ENCODE results near the gene NXF3.

Gene NXF3

DNA sequence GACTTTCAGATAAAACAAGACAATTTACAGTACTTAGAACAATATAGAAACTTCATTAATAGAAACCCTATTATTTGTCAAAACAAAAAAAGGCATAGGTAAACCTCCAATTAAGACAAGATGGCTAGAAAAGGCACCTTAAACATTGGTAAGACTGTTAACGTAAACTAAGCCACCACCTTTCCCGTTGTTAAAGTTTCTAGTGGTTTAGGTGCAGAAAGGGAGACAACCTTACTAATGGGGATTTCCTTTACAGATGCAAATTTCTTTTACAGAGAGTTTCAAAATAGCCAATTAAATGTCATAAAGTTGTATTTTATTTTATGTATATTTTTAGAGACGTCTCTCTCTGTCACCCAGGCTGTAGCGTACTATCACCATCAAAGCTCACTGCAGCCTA lies 7.5 kb upstream of the NXF3 start:
- H3K36me3 ChIP-seq (replicated peaks; ENCODE audit: insufficient read depth, low read length), result no peaks in the 10 kb centered on the region
- TF ChIP-seq EZH2 (optimal IDR thresholded peaks at IDR 0.05; ENCODE audit: low read depth, low read length) (no peak), EZH2phosphoT487 (IDR thresholded peaks at IDR 0.05; ENCODE audit: low read length) (no peak)
- TF ChIP-seq, protein P1, sequence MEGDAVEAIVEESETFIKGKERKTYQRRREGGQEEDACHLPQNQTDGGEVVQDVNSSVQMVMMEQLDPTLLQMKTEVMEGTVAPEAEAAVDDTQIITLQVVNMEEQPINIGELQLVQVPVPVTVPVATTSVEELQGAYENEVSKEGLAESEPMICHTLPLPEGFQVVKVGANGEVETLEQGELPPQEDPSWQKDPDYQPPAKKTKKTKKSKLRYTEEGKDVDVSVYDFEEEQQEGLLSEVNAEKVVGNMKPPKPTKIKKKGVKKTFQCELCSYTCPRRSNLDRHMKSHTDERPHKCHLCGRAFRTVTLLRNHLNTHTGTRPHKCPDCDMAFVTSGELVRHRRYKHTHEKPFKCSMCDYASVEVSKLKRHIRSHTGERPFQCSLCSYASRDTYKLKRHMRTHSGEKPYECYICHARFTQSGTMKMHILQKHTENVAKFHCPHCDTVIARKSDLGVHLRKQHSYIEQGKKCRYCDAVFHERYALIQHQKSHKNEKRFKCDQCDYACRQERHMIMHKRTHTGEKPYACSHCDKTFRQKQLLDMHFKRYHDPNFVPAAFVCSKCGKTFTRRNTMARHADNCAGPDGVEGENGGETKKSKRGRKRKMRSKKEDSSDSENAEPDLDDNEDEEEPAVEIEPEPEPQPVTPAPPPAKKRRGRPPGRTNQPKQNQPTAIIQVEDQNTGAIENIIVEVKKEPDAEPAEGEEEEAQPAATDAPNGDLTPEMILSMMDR (IDR thresholded peaks at IDR 0.05; ENCODE audit: low read length), result no peak
- H3K27ac ChIP-seq (ENCODE audit: low read length), result no peak overlapping the region

DNA sequence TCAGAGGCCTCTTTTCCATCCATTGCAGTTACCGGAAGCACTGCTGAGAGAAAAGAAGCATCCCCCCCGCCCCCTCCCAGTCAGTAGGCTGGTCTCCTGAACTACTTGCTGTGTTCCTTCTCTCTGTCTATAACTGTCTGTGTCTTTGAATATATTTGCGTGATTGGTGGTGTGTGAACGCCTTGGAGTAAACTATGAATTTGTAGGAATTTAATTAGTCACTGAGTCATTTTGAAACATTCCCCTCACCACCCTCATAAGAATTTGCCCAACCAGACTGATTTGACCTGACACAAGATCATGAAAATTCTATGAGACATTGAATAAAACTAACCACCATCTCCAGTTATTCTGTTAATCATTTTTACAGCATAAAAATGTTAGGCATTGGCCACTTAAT lies 6.7 kb upstream of the NXF3 start:
- no peak overlapping the region for H2AFZ ChIP-seq (ENCODE audit: low read length)
- H3K4me2 ChIP-seq (ENCODE audit: low read depth, low read length), result no peak overlapping the region
- H3K9me3 ChIP-seq (replicated peaks; ENCODE audit: insufficient read depth, low read length), result no peaks in the 10 kb centered on the region
- H4K20me1 ChIP-seq (ENCODE audit: insufficient read depth, low read length), result no peaks in the 10 kb centered on the region
- no peaks in the 10 kb centered on the region for H3F3A ChIP-seq (ENCODE audit: insufficient read depth, low read length)
- H3K36me3 ChIP-seq (replicated peaks; ENCODE audit: insufficient read depth, low read length), result no peaks in the 10 kb centered on the region
- TF ChIP-seq, protein P1 (IDR thresholded peaks at IDR 0.05; ENCODE audit: low read length), result no peak
- no peak for TF ChIP-seq EZH2 (optimal IDR thresholded peaks at IDR 0.05; ENCODE audit: low read depth, low read length)
- no peak for TF ChIP-seq EZH2phosphoT487 (IDR thresholded peaks at IDR 0.05; ENCODE audit: low read length)
- no peak overlapping the region for H3K9ac ChIP-seq (ENCODE audit: low read length)
- no peak for DNase-seq
- H3K4me1 ChIP-seq (ENCODE audit: low read length), result no peaks in the 10 kb centered on the region
- no peaks in the 10 kb centered on the region for H3K79me2 ChIP-seq (ENCODE audit: low read length)
- H3K9me2 ChIP-seq (replicated peaks; ENCODE audit: insufficient read depth, low read length), result no peaks in the 10 kb centered on the region
- no peak overlapping the region for H3K27ac ChIP-seq (ENCODE audit: low read length)
- H3K27me3 ChIP-seq (replicated peaks; ENCODE audit: insufficient read depth, low read length), result no peaks in the 10 kb centered on the region
- no peak overlapping the region for H3K4me3 ChIP-seq (ENCODE audit: low read length)

More for the DNA sequence above, 7.5 kb upstream of the NXF3 start:
- Histone ChIP-seq H3K4me1 (ENCODE audit: low read length) (no peaks in the 10 kb centered on the region), H3F3A (ENCODE audit: insufficient read depth, low read length) (no peaks in the 10 kb centered on the region), H3K4me3 (ENCODE audit: low read length) (no peak overlapping the region), H3K4me2 (ENCODE audit: low read depth, low read length) (no peak overlapping the region), H3K9me3 (replicated peaks; ENCODE audit: insufficient read depth, low read length) (no peaks in the 10 kb centered on the region), H3K79me2 (ENCODE audit: low read length) (no peaks in the 10 kb centered on the region), H2AFZ (ENCODE audit: low read length) (no peak overlapping the region), H3K27me3 (replicated peaks; ENCODE audit: insufficient read depth, low read length) (no peaks in the 10 kb centered on the region), H3K9me2 (replicated peaks; ENCODE audit: insufficient read depth, low read length) (no peaks in the 10 kb centered on the region), H3K9ac (ENCODE audit: low read length) (no peak overlapping the region), H4K20me1 (ENCODE audit: insufficient read depth, low read length) (no peaks in the 10 kb centered on the region)
- DNase-seq, result no peak

DNA sequence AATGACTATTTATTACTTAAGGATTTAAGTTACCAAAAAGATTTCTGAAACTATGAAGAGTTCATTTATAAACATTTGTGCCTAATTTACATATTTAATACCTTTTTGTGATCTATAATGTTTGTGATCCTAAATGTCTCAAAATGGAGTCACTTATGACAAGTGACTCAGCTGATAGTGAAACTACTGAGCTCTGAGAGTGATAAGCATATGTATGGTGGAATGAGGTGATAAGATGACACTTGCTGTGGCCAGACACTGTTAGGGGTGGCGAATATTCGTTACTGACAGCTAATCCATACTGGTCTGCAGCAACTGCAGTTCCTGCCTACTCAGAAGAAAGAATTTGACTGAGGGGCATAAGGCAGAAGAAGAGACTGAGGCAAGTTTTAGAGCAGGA lies 5.5 kb upstream of the NXF3 start:
- H3K27ac ChIP-seq (ENCODE audit: low read length), result no peak overlapping the region
- no peaks in the 10 kb centered on the region for H3K9me2 ChIP-seq (replicated peaks; ENCODE audit: insufficient read depth, low read length)
- H3K4me2 ChIP-seq (ENCODE audit: low read depth, low read length), result no peak overlapping the region
- no peaks in the 10 kb centered on the region for H3K36me3 ChIP-seq (replicated peaks; ENCODE audit: insufficient read depth, low read length)
- no peak overlapping the region for H2AFZ ChIP-seq (ENCODE audit: low read length)
- no peaks in the 10 kb centered on the region for H4K20me1 ChIP-seq (ENCODE audit: insufficient read depth, low read length)
- H3K9me3 ChIP-seq (replicated peaks; ENCODE audit: insufficient read depth, low read length), result no peaks in the 10 kb centered on the region
- no peaks in the 10 kb centered on the region for H3F3A ChIP-seq (ENCODE audit: insufficient read depth, low read length)
- H3K4me1 ChIP-seq (ENCODE audit: low read length), result no peaks in the 10 kb centered on the region
- no peak for DNase-seq
- no peak for TF ChIP-seq EZH2phosphoT487 (IDR thresholded peaks at IDR 0.05; ENCODE audit: low read length)
- TF ChIP-seq, protein P1 (IDR thresholded peaks at IDR 0.05; ENCODE audit: low read length), result no peak
- no peak for TF ChIP-seq EZH2 (optimal IDR thresholded peaks at IDR 0.05; ENCODE audit: low read depth, low read length)
- H3K9ac ChIP-seq (ENCODE audit: low read length), result no peak overlapping the region
- H3K27me3 ChIP-seq (replicated peaks; ENCODE audit: insufficient read depth, low read length), result no peaks in the 10 kb centered on the region
- no peaks in the 10 kb centered on the region for H3K79me2 ChIP-seq (ENCODE audit: low read length)
- no peak overlapping the region for H3K4me3 ChIP-seq (ENCODE audit: low read length)

All from MM.1S (cell line).